Measurements from ENCODE around the gene IL1RL1.

- no peak for TF ChIP-seq POLR2AphosphoS5 (IDR thresholded peaks at IDR 0.05)
- TF ChIP-seq CTCF (IDR thresholded peaks at IDR 0.05) = no peak
- no peak for TF ChIP-seq POLR2A (IDR thresholded peaks at IDR 0.05)
These were observed 19.9 kb upstream of the IL1RL1 start for GRCh38 chr2:102291319-102292075.
